HG02642 (cell line): ENCODE data around the gene SLCO2B1.

Experiments used
- ATAC-seq: cut with Tn5 transposase; IDR thresholded peaks from one replicate; pipeline ENCODE4 v1.9.1; 2021; ENCODE audit warnings: mild to moderate bottlenecking; ENCODE audit not compliant: unreplicated experiment, poor library complexity

Gene SLCO2B1

GRCh38 chr11:75205564-75206020 lies 54.7 kb downstream of the SLCO2B1 start:
- ATAC-seq = no peak

GRCh38 chr11:75208446-75208845 lies 57.5 kb downstream of the SLCO2B1 start:
- ATAC-seq = no peak

GRCh38 chr11:75212411-75212810 lies 61.5 kb downstream of the SLCO2B1 start:
- ATAC-seq = no peak

- ATAC-seq = no peak
Measured at GRCh38 chr11:75214411-75214821, 63.5 kb downstream of the SLCO2B1 start.

- ATAC-seq = no peak
Measured at GRCh38 chr11:75214843-75215242, 63.9 kb downstream of the SLCO2B1 start.

GRCh38 chr11:75219869-75220268 lies 69.0 kb downstream of the SLCO2B1 start:
- ATAC-seq = no peak

- ATAC-seq = no peak
Measured at GRCh38 chr11:75223954-75224643, 73.2 kb downstream of the SLCO2B1 start.

GRCh38 chr11:75225794-75226193 lies 74.9 kb downstream of the SLCO2B1 start:
- ATAC-seq = no peak

GRCh38 chr11:75229466-75229865 lies 78.6 kb downstream of the SLCO2B1 start:
- no peak for ATAC-seq

GRCh38 chr11:75230621-75231020 lies 79.7 kb downstream of the SLCO2B1 start:
- ATAC-seq = no peak

GRCh38 chr11:75233754-75234172 lies 82.9 kb downstream of the SLCO2B1 start:
- ATAC-seq = no peak

- no peak for ATAC-seq
Measured at GRCh38 chr11:75236062-75236461, 85.2 kb downstream of the SLCO2B1 start.

- ATAC-seq = no peak
Measured at GRCh38 chr11:75237050-75237449, 86.1 kb downstream of the SLCO2B1 start.

GRCh38 chr11:75238595-75239440 lies 87.9 kb downstream of the SLCO2B1 start:
- no peak for ATAC-seq

GRCh38 chr11:75239531-75240290 lies 88.8 kb downstream of the SLCO2B1 start:
- ATAC-seq = no peak

- ATAC-seq = no peak
Measured at GRCh38 chr11:75240311-75241035, 89.6 kb downstream of the SLCO2B1 start, which contains the start of gene TPBGL. Gene TPBGL (plus strand): TSS chr11:75240774. CDS start chr11:75241050, 276 bp downstream.

- peak; percentile 89 for ATAC-seq
Measured at GRCh38 chr11:75241036-75241905, 90.4 kb downstream of the SLCO2B1 start.

GRCh38 chr11:75241906-75242644 lies 91.2 kb downstream of the SLCO2B1 start:
- no peak for ATAC-seq
